Caki2 (cell line): Measurements from ENCODE around the gene TRIM40. TPM values are rescaled to one million over a fixed set of nuclear protein-coding genes. Genes with fewer than 3 reads are reported as not detected.

Experiments
- DNase-seq: peaks from one replicate; pipeline ENCODE4 v3.0.0-alpha.2; 2015; ENCODE audit warnings: low read depth
- in situ Hi-C: cut with HindIII; loops from 2 replicates; pipeline ENCODE4 v1.10.0; 2016; ENCODE audit warnings: low sequenced_read_pairs, low pct_unique_long_range_greater_than_20kb, mixed read lengths
- total RNA-seq: library from RNA; depleted of rRNA; stranded (reverse); fragments of >200 nt; shearing (Covaris generic); gene quantifications from 2 replicates; pipeline ENCODE4 v1.2.3, GENCODE V29; 2014; ENCODE audit warnings: low replicate concordance; rRNA removed

Gene TRIM40, protein sequence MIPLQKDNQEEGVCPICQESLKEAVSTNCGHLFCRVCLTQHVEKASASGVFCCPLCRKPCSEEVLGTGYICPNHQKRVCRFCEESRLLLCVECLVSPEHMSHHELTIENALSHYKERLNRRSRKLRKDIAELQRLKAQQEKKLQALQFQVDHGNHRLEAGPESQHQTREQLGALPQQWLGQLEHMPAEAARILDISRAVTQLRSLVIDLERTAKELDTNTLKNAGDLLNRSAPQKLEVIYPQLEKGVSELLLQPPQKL
- not detected in 2 replicates for total RNA-seq

DNA sequence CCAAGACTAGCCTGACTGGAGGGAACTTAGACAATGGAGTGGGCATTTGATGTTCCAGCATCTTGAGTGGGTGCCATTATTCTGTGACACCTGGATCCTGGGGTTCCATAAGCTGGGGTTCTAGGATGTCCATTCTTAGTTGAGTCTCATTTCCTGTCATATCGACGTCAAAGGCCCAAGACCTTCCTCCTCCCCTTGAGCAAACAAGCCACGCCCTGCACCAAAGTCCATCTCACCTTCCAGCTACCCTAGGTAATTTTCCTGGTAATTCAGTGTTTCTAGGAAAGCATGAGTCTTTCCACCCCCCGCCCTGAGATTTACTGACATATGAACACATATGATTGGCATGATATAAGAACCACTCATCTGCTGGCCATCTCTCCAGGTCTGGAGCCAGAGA is at the start of gene TRIM40:
Gene TRIM40 (plus strand): TSS at position 384 of the 400 bp plus-strand sequence. CDS start 897 bp downstream, outside the sequence.
- in situ Hi-C loops, result no loop called here

DNA sequence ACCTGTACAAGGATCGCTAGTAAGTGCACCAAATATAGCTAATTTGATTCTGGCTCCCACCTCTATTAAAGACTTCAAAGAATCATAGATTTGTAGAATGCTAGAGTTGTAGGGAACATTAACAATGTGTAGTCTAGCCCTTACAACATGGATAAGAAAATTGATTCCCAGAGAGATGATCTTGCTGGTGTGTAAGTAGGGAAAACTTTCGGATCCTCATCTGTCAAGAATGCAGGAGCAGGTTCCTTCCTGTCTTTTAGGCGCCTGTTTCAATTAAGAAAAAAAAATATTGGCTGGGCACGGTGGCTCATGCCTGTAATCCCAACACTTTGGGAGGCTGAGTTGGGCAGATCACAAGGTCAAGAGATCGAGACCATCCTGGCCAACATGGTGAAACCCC is 48.1 kb upstream of the TRIM40 start:
- DNase-seq, result no peak
- in situ Hi-C loops, result no loop called here

More for the DNA sequence above, at the start of gene TRIM40:
- DNase-seq, result no peak

GRCh38 chr6:30091577-30092381 is 44.2 kb upstream of the TRIM40 start:
- peak; percentile 92 for DNase-seq
- in situ Hi-C loops, result no loop called here

DNA sequence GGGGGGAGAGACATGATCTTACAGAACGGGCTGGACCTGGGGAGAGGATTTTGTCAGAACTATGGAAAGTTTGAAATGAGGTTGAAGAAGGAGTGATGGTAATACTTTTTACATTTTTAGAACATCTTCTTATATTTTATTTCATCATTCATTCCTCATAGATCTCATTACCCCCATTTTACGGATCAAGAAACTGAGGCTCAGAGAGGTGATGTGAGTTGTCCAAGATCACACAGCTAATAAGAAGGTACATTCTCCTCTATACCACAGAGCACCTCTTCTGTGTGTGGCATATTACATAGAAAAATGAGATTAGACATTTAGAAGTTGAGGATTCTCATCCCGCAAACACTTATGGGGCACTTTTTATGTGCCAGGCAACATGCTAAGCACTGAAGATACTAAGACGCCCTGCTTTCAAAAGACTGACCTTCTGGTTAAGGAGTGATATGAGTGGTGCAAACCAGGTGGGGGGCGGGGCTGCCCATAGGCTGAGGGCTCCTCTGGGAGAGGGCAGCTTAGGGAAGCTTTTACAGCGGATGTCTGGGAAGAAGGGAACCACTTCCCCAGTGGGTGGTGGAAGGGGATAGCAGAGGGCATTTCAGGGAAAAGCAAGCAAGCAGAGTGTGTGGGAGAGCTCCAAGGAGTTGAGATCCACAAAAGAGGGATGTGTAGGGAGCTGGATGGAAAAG is 42.9 kb upstream of the TRIM40 start:
- no peak for DNase-seq
- in situ Hi-C loops, result no loop called here

DNA sequence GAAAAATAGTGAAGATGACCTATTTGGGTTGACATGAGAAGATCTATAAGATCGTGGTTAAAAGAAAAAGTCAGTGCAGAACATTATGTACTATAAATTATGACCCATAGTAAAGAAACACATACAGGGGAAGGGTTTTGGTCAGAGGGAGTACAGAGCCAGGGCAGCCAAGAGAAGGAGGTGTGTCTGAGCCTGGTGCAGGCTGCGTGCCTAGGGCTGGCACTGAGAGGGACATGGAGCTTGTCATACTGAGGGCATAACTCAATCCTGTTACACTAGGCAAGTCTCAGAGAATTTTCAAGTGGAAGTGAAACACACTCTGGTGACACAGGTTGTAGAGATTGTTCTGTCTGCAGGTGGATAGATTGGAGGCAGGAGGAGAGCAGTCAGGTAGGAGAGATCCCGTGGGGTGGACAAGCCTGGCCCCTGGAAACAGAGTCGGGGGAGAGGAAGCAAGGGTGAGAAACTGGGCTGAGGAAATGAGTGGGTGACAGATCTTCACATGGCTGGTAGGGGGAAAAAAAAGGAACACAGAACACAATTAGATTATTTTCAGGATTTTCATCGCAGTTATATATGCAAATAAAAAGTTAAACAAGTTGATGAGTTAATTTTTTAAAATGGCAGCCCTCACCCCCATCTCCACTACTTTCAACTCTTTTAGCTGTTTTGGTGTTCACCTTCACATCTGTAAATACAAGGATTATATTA is 41.8 kb upstream of the TRIM40 start:
- in situ Hi-C loops, result no loop called here
- DNase-seq, result no peak

DNA sequence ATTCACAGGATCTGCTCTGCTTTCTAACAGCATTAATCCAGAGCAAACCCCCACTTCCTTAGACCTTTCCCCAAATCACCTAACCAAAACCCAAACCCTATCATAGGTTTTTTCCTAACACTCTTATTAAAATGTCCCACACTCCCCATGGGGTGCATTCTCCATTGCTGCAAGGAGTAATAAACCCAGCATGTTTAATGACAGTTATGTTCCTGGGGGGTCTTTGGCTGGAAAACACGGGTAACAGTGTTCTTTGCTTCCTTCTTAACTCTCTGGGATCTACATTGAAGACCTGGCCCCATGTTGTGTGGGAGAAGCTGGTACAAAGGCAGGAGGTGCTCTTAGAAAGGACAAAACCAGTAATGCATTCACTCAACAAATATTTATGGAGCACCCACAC is 39.1 kb upstream of the TRIM40 start:
- in situ Hi-C loops, result no loop called here
- no peak for DNase-seq

DNA sequence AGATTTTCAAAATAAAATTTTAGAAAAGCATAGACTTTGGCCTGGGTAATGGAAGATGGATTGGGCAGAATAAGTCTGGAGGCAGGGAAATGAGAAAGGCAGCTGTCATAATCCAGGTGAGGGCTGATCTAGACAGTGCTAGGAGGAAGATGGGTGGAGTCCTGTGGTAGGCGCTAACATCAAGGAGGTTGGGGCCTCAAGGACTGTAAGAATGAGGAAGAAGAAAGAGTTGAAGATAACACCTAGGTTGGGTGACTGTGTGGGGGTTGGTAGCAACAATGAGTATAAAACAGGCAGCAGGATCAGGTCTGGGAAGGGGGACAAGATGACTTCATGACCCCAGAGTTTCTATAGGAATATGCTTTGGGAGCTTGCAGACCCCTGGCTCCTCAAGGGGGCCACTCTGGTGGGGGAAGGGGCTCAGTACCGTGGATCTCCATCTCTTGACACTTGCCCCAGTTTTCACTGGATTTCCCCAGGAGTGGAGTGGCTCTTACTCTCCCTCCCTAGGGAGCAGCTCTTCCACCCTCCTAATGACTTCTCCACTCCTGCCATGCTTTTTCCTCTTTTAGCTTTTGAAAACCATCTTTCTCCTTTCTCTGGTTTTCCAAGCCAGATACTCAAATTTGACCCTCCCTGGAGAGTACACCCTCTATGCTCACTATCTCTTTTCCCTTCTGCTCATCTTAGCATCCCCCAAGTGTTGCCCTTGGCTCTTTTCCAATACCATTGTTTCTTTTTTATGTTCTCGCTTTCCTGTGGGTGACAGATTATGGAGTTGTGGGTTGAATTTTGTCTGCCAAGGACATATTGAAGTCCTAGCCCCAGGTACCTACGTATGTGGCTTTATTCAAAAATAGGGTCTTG is 37.8 kb upstream of the TRIM40 start:
- DNase-seq, result no peak
- in situ Hi-C loops, result no loop called here

DNA sequence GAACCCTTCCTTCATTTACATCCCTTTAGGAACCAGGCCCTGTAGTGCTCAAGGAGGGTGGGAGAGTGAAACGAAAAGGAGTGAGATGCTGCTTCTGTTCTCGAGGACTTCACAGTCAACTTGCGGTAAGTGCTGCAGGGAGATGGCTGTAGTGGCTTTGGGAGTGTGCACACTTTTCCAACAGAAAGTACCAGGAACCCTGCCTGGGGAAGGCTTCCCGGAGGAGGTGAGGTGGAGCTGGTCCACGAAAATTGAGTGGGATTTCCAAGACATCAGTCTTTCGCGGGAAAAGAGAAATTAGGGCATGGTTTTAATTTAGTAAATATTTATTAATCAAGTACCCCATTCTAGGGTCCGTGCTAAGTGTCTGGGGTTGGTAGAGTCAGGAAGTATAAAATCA is 35.8 kb upstream of the TRIM40 start:
- in situ Hi-C loops, result no loop called here
- DNase-seq, result no peak

GRCh38 chr6:30100585-30101443 is 35.1 kb upstream of the TRIM40 start:
- no peak for DNase-seq
- in situ Hi-C loops, result no loop called here

DNA sequence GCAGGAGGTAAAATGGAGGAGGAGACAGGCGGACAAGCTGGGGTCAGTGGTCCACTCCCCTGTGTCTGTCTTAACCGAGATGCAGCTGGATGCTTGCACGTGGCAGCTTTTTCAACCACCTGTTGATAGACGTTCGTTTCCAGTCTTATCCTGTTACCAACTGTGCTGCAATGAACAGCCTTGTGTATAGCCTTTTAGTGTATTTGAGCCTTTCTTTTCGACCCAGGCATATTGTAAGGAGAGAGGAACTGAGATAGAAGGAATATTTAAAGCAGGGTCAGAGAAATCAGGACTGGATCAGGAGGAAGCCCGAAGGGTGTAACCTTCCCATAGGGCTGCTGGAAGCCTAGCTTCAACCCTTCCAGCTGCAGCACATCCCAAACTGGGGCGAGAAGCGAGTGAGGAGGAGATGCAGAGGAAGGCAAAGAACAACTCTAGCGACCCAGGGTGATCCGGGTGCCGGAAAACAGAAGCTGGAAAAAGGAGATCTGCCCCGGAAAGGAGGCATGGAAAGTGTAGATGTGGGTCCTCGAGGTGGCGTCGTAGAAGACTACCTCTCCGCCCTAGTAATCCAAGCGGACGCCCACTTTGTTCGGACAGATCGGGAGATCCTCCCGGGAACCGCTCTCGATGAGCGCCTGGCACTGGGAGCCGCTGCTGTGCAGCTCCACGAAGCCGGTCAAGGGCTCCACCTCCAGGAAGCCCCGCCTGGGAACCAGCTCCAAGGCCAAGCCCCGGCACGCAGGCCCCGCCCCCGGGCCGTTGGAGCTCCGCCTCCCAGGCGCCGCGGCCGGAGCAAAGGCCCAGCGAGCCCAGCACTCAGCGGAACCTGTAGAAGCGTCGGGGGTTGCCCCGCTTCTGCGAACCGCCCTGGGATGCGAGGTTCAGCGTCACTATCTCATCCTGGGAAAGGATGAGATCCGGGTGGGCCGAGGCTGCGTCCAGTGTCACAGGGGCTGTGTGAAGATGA is 34.2 kb upstream of the TRIM40 start:
- DNase-seq, result peak; percentile 80
- in situ Hi-C loops, result no loop called here

DNA sequence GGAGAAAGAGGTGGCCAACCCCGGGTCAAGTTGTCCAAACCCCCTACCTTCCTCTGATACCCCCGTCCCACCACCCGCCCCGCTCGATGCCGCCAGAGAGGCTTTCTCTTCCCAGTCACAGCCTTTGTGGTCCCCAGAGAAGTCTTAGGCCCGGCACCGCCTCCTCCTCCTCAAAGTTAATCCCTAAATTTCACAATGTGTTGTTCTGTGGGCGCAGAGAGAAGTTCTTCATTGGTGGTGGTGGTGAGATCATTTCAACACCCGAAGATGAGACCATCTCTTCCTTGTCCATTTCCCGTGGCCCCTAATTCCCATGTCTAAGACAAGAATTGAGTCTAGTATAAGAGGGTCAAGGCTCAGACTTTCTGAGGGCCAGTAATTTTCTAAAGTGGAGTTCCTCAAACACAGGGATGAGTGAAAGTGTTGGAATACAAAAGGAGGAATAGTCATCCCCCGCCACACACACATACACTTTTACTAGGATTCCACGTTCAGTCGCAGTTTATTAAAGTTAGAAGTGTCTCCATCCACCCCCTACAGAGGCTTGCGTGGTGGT is 33.4 kb upstream of the TRIM40 start:
- DNase-seq, result peak; percentile 28
- in situ Hi-C loops, result no loop called here

DNA sequence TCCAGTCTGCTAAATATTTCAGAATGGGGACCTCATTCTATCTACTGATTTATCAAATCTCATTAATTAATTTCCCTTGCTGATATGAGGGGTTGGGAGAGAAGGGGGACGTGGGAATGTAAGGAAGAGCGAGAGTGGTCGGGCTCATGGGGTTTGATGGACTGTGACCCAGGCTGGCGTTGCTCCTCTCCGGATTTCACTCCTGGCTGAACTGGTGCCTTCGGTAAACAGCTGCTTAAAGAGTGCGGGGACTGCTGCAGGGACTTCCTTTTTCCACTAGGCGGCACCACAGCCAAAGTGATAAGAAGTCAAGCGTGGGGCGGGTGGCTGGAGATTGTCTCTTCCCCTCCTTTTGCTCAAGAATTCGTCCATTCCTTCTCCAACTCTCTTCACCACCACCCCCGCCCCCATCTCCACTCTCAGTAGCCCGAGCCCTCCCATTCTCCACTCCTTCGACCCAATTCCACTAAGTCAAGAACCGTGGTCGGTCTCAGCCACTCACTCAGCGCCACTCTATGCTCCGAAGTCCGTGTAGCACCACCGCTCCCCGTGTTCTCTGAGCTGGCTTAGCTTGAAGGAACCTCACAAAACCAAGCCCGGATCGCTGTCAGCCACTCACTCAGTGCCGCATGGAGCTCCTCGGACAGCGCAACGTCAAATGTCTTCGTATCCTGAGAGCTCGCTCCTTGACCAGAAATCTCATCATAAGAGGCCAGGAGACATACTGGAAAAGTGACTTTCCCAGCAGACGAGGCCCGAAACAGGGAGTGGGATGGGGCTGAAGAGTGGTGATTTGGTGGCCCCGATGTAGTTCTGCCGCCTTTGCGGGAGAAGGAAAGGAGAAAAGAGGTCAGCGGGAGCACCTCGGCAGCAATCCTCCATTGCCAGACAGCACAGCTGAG is 32.7 kb upstream of the TRIM40 start:
- DNase-seq, result peak; percentile 78
- in situ Hi-C loops, result no loop called here

GRCh38 chr6:30103872-30104179 is 32.1 kb upstream of the TRIM40 start:
- no peak for DNase-seq
- in situ Hi-C loops, result no loop called here

GRCh38 chr6:30104661-30105060 is 31.3 kb upstream of the TRIM40 start:
- in situ Hi-C loops, result no loop called here
- no peak for DNase-seq
